Astrocyte of the spinal cord (primary cell): Measurements from ENCODE around the gene ENTPD3.

Experiments
- DNase-seq: peaks from one replicate; pipeline ENCODE4 v3.0.0; 2011; ENCODE audit warnings: low read depth, low spot score
- H3K4me3 ChIP-seq: 2 replicates; pipeline ENCODE4 v1.5.1; 2011; ENCODE audit warnings: low read depth, mild to moderate bottlenecking, low read length, moderate library complexity
- CTCF ChIP-seq: IDR thresholded peaks from 2 replicates; pipeline ENCODE4 v1.5.1; 2012; ENCODE audit warnings: low read depth, mild to moderate bottlenecking, low read length, inconsistent platforms
- in situ Hi-C: cut with HindIII; loops from 2 replicates; pipeline ENCODE4 v1.10.0; 2017; ENCODE audit warnings: low sequenced_read_pairs

Gene ENTPD3

DNA sequence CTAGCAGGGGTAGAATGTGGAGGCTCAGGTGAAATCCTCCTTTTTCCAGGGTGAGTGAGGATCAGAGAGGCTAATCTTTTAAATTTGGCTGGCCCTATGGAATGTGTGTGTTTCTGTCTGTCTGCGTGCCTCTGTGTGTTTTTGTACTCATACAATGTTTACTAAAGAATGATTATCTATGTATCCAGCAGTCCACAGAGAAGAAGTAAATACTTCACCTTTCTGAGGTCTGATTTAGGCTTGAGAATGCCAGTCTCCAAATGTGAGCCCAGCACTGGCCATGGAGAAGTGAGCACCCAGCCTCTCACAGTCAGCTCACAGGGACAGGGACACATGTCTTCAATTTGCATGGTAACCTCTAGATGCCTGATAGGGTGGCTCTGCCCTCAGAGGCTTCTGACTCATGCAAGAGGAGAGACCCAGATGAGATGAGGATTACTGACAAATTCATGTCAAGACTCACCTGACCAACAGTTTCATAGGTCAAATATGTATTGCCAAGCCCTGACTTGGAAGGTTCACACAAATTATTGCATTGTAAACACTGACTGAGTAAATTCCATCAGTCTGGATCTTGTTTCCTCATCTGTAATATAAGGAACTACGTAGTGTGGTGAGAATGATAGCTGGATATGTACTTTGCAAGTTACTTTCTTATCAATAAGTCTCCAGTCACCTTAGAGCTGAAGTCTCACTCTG, 31.0 kb downstream of the ENTPD3 start:
- TF ChIP-seq CTCF = no peak
- no peak for DNase-seq
- H3K4me3 ChIP-seq = no peak overlapping the region
- in situ Hi-C loops = no loop called here

GRCh38 chr3:40422861-40423260, 35.9 kb downstream of the ENTPD3 start:
- in situ Hi-C loops = no loop called here
- no peak for TF ChIP-seq CTCF
- no peak for DNase-seq
- H3K4me3 ChIP-seq = no peak overlapping the region

GRCh38 chr3:40427045-40427669, 40.2 kb downstream of the ENTPD3 start:
- in situ Hi-C loops = no loop called here
- no peak for TF ChIP-seq CTCF

GRCh38 chr3:40432793-40433192, 45.8 kb downstream of the ENTPD3 start:
- H3K4me3 ChIP-seq = no peak overlapping the region
- no peak for TF ChIP-seq CTCF
- in situ Hi-C loops = no loop called here
- no peak for DNase-seq

More at GRCh38 chr3:40427045-40427669, 40.2 kb downstream of the ENTPD3 start:
- no peak for DNase-seq
- H3K4me3 ChIP-seq = no peak overlapping the region

- in situ Hi-C loops = no loop called here
- TF ChIP-seq CTCF = no peak
- DNase-seq = no peak
- H3K4me3 ChIP-seq = no peak overlapping the region
Observed at GRCh38 chr3:40437889-40438288, 50.9 kb downstream of the ENTPD3 start.

DNA sequence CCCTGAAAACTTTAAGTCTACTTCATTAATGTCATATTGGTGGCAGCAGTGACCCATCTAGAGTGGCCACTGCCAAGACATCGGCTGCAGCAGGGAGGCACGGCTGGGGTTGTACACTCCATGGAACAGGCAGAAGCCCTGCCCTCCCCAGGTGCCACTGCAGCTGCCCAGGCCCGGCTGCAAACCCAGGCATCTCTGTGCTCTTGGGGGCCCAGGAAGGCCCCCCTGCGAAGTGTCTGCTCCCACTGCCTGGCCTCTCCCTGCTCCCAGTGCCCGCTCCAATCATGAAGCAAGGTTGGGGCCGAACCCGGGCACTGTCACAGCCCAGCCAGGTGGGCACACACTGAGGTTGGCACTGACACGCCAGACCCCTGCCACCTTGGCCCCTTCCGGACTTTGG, 58.1 kb downstream of the ENTPD3 start:
- no peak for DNase-seq
- no peak for TF ChIP-seq CTCF
- no peak overlapping the region for H3K4me3 ChIP-seq
- in situ Hi-C loops = no loop called here
